PC-3 (cell line): Measurements from ENCODE around the gene PPIE. TPM values are rescaled to one million over a fixed set of nuclear protein-coding genes. Genes with fewer than 3 reads are reported as not detected.
"Not testable (repeated sequence)": the region's sequence is repeated elsewhere in the genome, so short reads cannot be mapped to it uniquely, and the experiment has no call there.

Source experiments
- ATAC-seq: fragments of 200-7000 bp; cut with Tn5 transposase; 2 replicates; pipeline ENCODE4 v1.9.1; 2020; ENCODE audit warnings: mild to moderate bottlenecking, moderate library complexity
- BruUV-seq: library from RNA; stranded (reverse); fragments of 400-500 nt; replicated peaks from 2 replicates; lab custom pipeline; 2021; lab: Mats Ljungman, UMichigan
- CTCF ChIA-PET: fragments of 300-600 bp; sonication (Branson Sonifier 250); formaldehyde crosslinking; loops from one replicate; lab custom pipeline; 2022; ENCODE audit warnings: antibody characterized with exemption; lab: Charles Lee
- POLR2A ChIA-PET: fragments of 300-600 bp; sonication (Branson Sonifier 250); formaldehyde crosslinking; loops from one replicate; lab custom pipeline; 2022; ENCODE audit warnings: antibody characterized with exemption; ENCODE audit not compliant: unreplicated experiment; lab: Charles Lee
- DNase-seq: peaks from one replicate; pipeline ENCODE4 v3.0.0-alpha.2; 2015
- H2AFZ ChIP-seq: fragments of 300-600 bp; sonication (generic); 2 replicates; pipeline ENCODE4 v1.6.0; 2016; ENCODE audit warnings: antibody characterized with exemption, low read length
- H3F3A ChIP-seq: fragments of 300-600 bp; sonication (generic); one replicate; pipeline ENCODE4 v1.6.0; 2017; ENCODE audit warnings: antibody characterized with exemption, low read length, control low read depth, mild to moderate bottlenecking; ENCODE audit not compliant: unreplicated experiment
- H3K27ac ChIP-seq: fragments of 300-600 bp; sonication (generic); 2 replicates; pipeline ENCODE4 v1.5.1; 2016; ENCODE audit warnings: mild to moderate bottlenecking, low read length
- H3K27me3 ChIP-seq: fragments of 300-600 bp; sonication (generic); 2 replicates; pipeline ENCODE4 v1.6.1; 2016; ENCODE audit warnings: low read length, mixed read lengths
- H3K36me3 ChIP-seq: fragments of 300-600 bp; sonication (generic); 2 replicates; pipeline ENCODE4 v1.6.1; 2016; ENCODE audit warnings: low read depth, mixed run types, low read length, mixed read lengths
- H3K4me1 ChIP-seq: fragments of 300-600 bp; sonication (generic); 2 replicates; pipeline ENCODE4 v1.5.1; 2016; ENCODE audit warnings: low read length; ENCODE audit not compliant: insufficient read depth
- H3K4me2 ChIP-seq: fragments of 300-600 bp; sonication (generic); 2 replicates; pipeline ENCODE4 v1.6.0; 2016; ENCODE audit warnings: low read length
- H3K4me3 ChIP-seq: fragments of 300-600 bp; sonication (generic); 2 replicates; pipeline ENCODE4 v1.5.1; 2016; ENCODE audit warnings: mild to moderate bottlenecking, low read length, mixed read lengths
- H3K79me2 ChIP-seq: fragments of 300-600 bp; sonication (generic); 2 replicates; pipeline ENCODE4 v1.6.1; 2017; ENCODE audit warnings: low read length, mixed read lengths
- H3K9ac ChIP-seq: fragments of 300-600 bp; sonication (generic); 2 replicates; pipeline ENCODE4 v1.6.0; 2016; ENCODE audit warnings: mild to moderate bottlenecking, low read length
- H3K9me2 ChIP-seq: fragments of 300-600 bp; sonication (generic); replicated peaks from 2 replicates; pipeline ENCODE4 v1.6.1; 2016; ENCODE audit warnings: mixed run types, low read length, mixed read lengths
- H3K9me3 ChIP-seq: fragments of 300-600 bp; sonication (generic); 2 replicates; pipeline ENCODE4 v1.6.1; 2016; ENCODE audit warnings: low read length, mixed read lengths
- H4K20me1 ChIP-seq: fragments of 300-600 bp; sonication (generic); 2 replicates; pipeline ENCODE4 v1.6.1; 2016; ENCODE audit warnings: low read length, mixed read lengths
- intact Hi-C: fragments of 100-400 bp; cut with micrococcal nuclease; formaldehyde crosslinking; loops from 2 replicates; pipeline ENCODE4 v1.9.0; 2023
- total RNA-seq: library from RNA; depleted of rRNA; stranded (reverse); fragments of >200 nt; gene quantifications from 2 replicates; pipeline ENCODE4 v1.2.3, GENCODE V29; 2014

The PPIE gene
- total RNA-seq, 1 experiment from 2014 or later, result 53.6 TPM

DNA sequence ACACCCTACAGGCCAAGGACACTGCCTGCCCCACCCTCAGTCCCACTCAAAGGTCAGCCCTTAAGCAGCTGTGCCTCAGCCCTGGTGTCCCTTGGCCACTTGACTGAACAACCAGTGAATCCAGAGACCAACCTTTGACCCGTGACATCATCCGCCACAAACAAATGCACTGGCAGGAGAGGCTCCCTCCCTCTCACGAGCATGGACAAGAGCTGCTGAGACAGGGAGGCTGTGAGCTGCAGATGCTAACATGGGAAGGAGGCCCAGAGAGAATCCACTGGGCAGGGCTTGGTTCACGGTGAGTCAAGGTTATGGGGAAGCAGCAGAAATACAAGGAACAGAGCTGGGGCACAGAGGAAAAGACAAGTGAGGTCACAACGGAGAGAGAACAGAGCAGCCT is 27.8 kb downstream of the PPIE start:
- H3K79me2 ChIP-seq, H3K36me3 ChIP-seq, H3K9ac ChIP-seq, POLR2A ChIA-PET, DNase-seq, H3K4me3 ChIP-seq, H3K9me2 ChIP-seq, H3K27ac ChIP-seq, BruUV-seq, CTCF ChIA-PET, H3K4me2 ChIP-seq, intact Hi-C loops, H3K9me3 ChIP-seq, H3F3A ChIP-seq, H3K27me3 ChIP-seq, H2AFZ ChIP-seq, H4K20me1 ChIP-seq, H3K4me1 ChIP-seq: not testable (repeated sequence)
- ATAC-seq, result peak; percentile 33

DNA sequence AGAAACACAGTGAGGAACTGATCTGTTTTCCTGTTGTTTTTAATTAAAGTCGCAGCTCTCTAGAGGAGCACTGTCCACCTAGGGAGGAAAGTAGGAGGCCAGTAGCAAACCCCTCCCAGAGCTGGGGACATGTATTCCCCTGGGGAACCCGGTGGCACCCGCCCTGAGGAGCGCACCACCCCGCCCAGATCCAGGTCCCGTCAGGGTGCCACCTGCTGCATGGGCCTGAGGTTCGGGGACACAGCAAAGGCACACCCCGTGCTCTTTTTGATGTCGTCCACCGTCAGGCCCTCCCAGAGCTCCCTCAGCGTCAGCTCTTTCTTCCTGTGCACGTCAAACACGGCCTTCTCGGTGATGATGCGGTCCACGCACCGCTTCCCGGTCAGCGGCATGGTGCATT is 30.8 kb downstream of the PPIE start:
- DNase-seq, H3K9ac ChIP-seq, H3K4me2 ChIP-seq, H3K36me3 ChIP-seq, ATAC-seq, H3K27ac ChIP-seq, BruUV-seq, H4K20me1 ChIP-seq, CTCF ChIA-PET, H3F3A ChIP-seq, H3K79me2 ChIP-seq, H3K4me1 ChIP-seq, POLR2A ChIA-PET, H3K9me2 ChIP-seq, H3K4me3 ChIP-seq, H2AFZ ChIP-seq, intact Hi-C loops, H3K27me3 ChIP-seq, H3K9me3 ChIP-seq: not testable (repeated sequence)

DNA sequence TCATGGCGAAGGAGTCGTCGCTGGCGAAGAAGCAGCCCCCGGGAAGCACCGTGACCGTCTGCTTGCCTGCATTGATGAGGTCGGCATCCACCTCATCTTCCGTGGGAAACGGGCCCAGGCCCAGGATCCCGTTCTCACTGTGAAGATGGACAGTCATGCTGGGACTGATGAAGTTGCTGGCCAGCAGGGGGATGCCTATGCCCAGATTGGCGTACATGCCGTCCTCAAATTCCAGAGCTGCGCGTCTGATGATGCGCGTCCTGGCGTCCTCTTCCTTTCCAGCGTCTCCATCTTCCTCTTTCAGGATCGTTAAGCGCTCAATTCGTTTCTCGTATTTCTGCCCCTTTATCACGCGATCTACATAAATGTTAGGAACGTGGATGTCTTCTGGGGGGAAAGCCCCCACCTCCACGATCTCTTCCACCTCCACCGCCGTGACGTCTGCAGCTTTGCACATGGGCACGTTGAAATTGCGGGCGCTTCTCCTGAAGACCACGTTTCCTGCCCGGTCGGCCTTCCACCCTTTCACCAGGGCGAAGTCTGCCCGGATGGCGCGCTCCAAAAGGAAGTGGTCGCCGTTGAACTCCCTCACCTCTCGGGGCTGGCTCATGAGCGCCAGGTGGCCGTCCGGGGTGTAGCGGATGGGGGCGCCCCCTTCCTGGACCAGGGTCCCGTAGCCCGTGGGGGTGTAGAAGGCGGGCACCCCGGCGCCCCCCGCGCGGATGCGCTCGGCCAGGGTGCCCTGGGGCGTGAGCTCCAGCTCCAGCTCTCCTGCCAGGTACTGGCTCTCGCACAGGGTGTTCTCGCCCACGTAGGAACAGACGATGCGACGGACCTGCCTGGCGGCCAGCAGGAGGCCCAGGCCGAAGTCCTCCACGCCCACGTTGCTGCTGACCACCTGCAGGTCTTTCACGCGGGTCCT is 31.7 kb downstream of the PPIE start:
- H2AFZ ChIP-seq, H3F3A ChIP-seq, H3K4me3 ChIP-seq, DNase-seq, POLR2A ChIA-PET, CTCF ChIA-PET, ATAC-seq, intact Hi-C loops, H3K36me3 ChIP-seq, H3K27me3 ChIP-seq, H4K20me1 ChIP-seq, H3K79me2 ChIP-seq, H3K27ac ChIP-seq, BruUV-seq, H3K4me1 ChIP-seq, H3K9ac ChIP-seq, H3K4me2 ChIP-seq, H3K9me3 ChIP-seq, H3K9me2 ChIP-seq: not testable (repeated sequence)

DNA sequence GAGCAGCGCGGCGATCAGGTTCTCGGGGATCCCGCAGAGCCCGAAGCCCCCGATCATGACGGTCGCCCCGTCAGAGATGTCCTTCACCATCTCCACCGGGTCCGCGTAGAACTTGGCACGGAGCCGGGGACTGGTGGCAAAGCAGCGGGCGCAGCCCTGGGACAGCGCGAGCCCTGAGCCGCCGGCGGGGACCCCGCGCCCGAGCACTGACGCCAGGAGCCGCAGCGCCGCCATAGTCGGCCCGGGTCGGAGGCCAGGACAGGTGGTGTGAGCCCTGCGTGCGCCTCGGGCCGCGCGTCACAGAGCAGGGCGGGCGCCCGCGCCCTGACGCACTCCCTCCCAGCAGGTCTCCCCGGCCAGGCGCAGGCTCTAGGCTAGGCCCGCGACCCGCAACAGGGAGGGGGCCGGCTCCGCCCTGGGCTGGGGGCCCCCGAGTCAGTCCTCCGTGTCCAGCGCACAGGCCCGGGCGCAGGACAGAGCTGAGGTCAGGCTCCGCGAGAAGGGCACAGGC is 32.4 kb downstream of the PPIE start, which contains the start of gene OXCT2:
OXCT2 (minus strand) TSS at position 327 of the 511 bp plus-strand sequence; CDS start at position 234, 93 bp downstream.
- H3K4me2 ChIP-seq, H3K27ac ChIP-seq, H3K9me2 ChIP-seq, H3K9ac ChIP-seq, BruUV-seq, H3K4me1 ChIP-seq, H3K36me3 ChIP-seq, POLR2A ChIA-PET, H4K20me1 ChIP-seq, H3K79me2 ChIP-seq, H2AFZ ChIP-seq, intact Hi-C loops, H3F3A ChIP-seq, H3K4me3 ChIP-seq, H3K27me3 ChIP-seq, CTCF ChIA-PET, DNase-seq, H3K9me3 ChIP-seq: not testable (repeated sequence)
- peak; percentile 42 for ATAC-seq

DNA sequence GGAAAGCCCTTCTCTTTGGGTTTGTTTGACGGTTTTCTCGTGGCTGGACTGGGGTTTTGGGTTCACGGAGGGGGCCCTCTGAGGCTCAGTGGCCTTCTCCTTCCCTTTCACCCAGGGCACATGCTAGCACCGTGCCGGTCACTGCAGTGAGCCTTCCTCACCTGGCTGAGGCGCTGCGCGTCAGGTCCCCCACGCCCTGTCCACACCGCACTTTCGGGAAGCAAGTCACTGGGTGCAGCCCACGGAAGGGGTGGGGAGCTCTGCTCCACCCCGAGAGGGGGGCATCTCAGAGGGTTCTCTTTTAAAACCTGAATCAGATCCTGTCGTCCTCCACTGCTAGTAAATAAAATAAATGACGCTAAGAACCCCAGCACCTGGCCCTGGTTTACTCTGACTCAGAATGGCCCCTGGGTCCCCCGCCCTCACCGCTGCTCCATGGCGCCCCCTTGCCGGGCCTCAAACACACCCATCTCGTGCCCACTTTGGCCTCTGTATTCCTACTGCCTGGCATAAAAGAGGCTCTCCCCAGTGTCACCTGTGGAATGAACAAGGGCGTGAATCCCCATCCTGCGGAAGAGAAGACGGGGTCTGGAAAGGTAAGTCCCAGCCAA is 34.8 kb downstream of the PPIE start:
- DNase-seq, H3K4me2 ChIP-seq, H3K9me3 ChIP-seq, H3K27ac ChIP-seq, H3K36me3 ChIP-seq, BruUV-seq, H3F3A ChIP-seq, H3K9ac ChIP-seq, intact Hi-C loops, H3K4me3 ChIP-seq, H3K79me2 ChIP-seq, H4K20me1 ChIP-seq, H3K4me1 ChIP-seq, CTCF ChIA-PET, H2AFZ ChIP-seq, H3K27me3 ChIP-seq, H3K9me2 ChIP-seq, POLR2A ChIA-PET: not testable (repeated sequence)
- ATAC-seq, result peak; percentile 37; the same call in 1 of the 2 replicates

DNA sequence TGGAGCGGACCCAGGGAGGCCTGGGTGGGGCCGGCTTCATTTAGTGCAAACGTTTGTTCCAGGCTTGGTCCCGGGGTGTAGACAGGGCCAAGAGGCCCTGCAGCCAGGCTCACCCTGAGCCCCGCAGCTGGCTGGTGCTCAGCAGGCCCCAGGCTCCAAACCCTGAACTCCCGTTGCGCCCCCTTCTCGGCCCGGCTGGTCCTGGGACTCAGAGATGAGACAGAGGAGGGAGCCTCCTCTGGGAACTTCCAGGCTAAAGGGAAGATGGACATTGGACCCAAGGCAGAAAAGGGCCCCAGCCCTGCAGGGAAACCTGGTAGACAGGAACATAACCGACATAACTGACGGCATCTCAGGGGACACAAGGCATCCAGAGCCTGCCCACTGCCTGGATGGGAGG is 36.5 kb downstream of the PPIE start:
- H3K9me3 ChIP-seq, H3K36me3 ChIP-seq, H3K9me2 ChIP-seq, H3K4me2 ChIP-seq, H3K4me3 ChIP-seq, H3K9ac ChIP-seq, BruUV-seq, H4K20me1 ChIP-seq, H3F3A ChIP-seq, intact Hi-C loops, DNase-seq, H3K79me2 ChIP-seq, ATAC-seq, H3K27ac ChIP-seq, H2AFZ ChIP-seq, H3K27me3 ChIP-seq, CTCF ChIA-PET, H3K4me1 ChIP-seq: not testable (repeated sequence)
- POLR2A ChIA-PET, result interaction anchor here (0.6 kb wide), 1 partner anchor 346 kb away, joined by 4 read pairs; no protein-coding TSS in a partner anchor
